Thyroid gland (tissue), 4 donors: ENCODE data around the gene KRT74.

Experiments
- POLR2A ChIP-seq, 2 donors: fragments of 450-650 bp; IDR thresholded peaks; one replicate each; pipeline ENCODE4 v1.6.1; 2017; ENCODE audit warnings: antibody characterized with exemption in 2 of 2, mild to moderate bottlenecking in 2 of 2, moderate library complexity in 1 of 2
- TF ChIP-seq, protein P1 (sequence below), 6 experiments: fragments of 200-600 bp in 3 of 6; fragments of 450-650 bp in 3 of 6; sonication (generic) in 3 of 6; IDR thresholded peaks; one replicate each; pipeline ENCODE4 v1.5.1; 2016 to 2019; ENCODE audit warnings: antibody characterized with exemption in 6 of 6, mild to moderate bottlenecking in 2 of 6, inconsistent platforms in 1 of 6, moderate library complexity in 1 of 6

DNA sequence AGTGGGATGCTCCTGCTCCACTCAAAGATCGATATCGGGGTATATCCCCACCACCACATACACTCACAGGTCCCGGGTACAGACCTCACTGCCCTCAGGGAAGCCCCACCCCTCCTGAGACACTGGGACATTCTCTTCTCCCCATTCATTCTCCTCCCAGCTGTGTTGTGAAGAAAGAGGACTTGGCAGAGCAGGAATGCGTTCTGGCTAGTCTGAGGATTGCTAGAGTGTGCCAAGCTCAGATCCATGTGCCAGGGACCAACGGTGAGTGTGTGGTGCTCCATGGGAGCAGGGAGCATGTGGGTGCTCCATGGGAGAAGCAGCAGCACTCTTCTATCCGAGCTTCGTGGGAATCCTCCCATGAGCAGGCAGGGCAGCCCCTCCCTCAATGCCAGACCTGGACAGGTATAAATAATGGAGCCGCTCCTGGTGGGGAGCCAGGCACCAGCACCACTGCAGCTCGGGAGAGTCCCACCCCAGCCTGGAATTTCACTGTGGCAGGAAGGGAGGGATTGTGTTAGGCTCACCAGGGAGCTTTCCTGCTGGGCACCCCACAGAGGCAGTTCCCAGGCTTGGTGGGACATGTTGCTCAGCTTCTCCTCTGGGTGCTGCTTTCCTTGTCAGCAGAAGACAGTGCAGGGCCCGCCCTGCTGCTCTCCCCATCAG is 51.2 kb downstream of the KRT74 start:
- TF ChIP-seq, protein P1, sequence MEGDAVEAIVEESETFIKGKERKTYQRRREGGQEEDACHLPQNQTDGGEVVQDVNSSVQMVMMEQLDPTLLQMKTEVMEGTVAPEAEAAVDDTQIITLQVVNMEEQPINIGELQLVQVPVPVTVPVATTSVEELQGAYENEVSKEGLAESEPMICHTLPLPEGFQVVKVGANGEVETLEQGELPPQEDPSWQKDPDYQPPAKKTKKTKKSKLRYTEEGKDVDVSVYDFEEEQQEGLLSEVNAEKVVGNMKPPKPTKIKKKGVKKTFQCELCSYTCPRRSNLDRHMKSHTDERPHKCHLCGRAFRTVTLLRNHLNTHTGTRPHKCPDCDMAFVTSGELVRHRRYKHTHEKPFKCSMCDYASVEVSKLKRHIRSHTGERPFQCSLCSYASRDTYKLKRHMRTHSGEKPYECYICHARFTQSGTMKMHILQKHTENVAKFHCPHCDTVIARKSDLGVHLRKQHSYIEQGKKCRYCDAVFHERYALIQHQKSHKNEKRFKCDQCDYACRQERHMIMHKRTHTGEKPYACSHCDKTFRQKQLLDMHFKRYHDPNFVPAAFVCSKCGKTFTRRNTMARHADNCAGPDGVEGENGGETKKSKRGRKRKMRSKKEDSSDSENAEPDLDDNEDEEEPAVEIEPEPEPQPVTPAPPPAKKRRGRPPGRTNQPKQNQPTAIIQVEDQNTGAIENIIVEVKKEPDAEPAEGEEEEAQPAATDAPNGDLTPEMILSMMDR (IDR thresholded peaks at IDR 0.05) = no peak
- TF ChIP-seq POLR2A (IDR thresholded peaks at IDR 0.05) = no peak
